Inflammatory macrophage (primary cell): Measurements from ENCODE around the gene LMO2.

Experiments used
- DNase-seq, 2 donors: peaks; one replicate each; pipeline ENCODE4 v3.0.0-alpha.2; 2020 to 2022

LMO2 gene

GRCh38 chr11:33885338-33886005, 6.4 kb downstream of the LMO2 start:
- DNase-seq, result peak; percentile 40 to 45

GRCh38 chr11:33884601-33885000, 7.3 kb downstream of the LMO2 start:
- no peak for DNase-seq

- no peak for DNase-seq
Observed at GRCh38 chr11:33884035-33884434, 7.8 kb downstream of the LMO2 start.

GRCh38 chr11:33881651-33882503, 10.0 kb downstream of the LMO2 start:
- no peak for DNase-seq

GRCh38 chr11:33880979-33881378, 10.9 kb downstream of the LMO2 start:
- no peak for DNase-seq

GRCh38 chr11:33879375-33879774, 12.5 kb downstream of the LMO2 start:
- DNase-seq, result no peak

- no peak for DNase-seq
Observed at GRCh38 chr11:33877038-33877437, 14.8 kb downstream of the LMO2 start.

- no peak for DNase-seq
Observed at GRCh38 chr11:33875621-33876294, 16.1 kb downstream of the LMO2 start.

GRCh38 chr11:33874910-33875490, 16.9 kb downstream of the LMO2 start:
- DNase-seq, result peak; percentile 54 to 69

GRCh38 chr11:33874433-33874832, 17.4 kb downstream of the LMO2 start:
- DNase-seq, result peak in 1 of 2 donors; percentile 39

GRCh38 chr11:33869481-33870422, 22.1 kb downstream of the LMO2 start:
- peak; percentile 89 to 95 for DNase-seq

- no peak for DNase-seq
Observed at GRCh38 chr11:33868647-33869461, 23.0 kb downstream of the LMO2 start.

GRCh38 chr11:33867996-33868646, 23.8 kb downstream of the LMO2 start:
- DNase-seq, result no peak

GRCh38 chr11:33867561-33867960, 24.3 kb downstream of the LMO2 start:
- DNase-seq, result peak in 1 of 2 donors; percentile 45

GRCh38 chr11:33866936-33867335, 24.9 kb downstream of the LMO2 start:
- no peak for DNase-seq

- DNase-seq, result no peak
Observed at GRCh38 chr11:33864479-33864878, 27.4 kb downstream of the LMO2 start.

- no peak for DNase-seq
Observed at GRCh38 chr11:33863418-33864172, 28.3 kb downstream of the LMO2 start.

- DNase-seq, result no peak
Observed at GRCh38 chr11:33861941-33862589, 29.8 kb downstream of the LMO2 start.

GRCh38 chr11:33861386-33861785, 30.5 kb downstream of the LMO2 start:
- no peak for DNase-seq
